ENCODE measurements around the gene GMPPA. TPM values are rescaled to one million over a fixed set of nuclear protein-coding genes. Genes with fewer than 3 reads are reported as not detected.

Gene GMPPA
- total and polyA plus RNA-seq, 9 of the 15 experiments (the other 6 are each of a cell fraction or from before 2014, with no cell fraction given) = 7.0 to 101 (median 66.7) TPM

DNA sequence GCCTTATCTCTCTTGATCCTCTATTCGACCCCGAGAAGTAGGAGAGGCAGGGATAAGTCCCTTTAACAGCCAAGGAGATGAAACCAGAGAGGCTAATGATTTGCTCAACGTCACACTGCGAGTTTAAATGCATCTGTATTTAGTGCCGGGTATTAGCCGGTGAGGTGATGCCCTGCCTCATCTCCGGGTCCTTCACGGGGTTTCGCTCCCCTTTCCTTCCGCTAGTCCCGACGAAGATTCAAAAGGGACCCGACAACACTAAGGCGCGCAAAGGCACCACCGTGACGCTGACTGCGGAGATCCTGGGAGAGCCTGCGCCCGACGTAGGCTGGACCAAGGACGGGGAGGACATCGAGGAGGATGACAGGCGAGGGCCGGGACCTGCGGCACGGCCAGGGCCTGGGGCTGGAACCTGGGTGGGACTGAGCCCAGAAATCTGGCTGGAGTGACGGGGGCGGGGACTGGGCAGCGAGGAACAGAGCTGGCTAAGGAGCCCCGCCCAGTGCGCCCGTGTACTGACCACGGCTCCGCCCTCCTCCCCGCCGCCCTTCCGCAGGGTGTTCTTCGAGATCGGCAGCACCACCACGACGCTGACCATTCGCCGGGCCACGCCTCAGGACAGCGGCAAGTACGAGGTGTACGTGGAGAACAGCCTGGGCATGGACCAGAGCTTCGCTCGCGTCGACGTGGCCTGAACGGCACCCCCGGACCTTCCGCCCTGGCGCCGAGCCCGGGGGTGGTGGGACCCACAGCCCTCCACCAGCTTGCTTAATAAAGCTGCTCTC lies 1.0 kb upstream of the GMPPA start (continued):
- TF ChIP-seq, protein P1, sequence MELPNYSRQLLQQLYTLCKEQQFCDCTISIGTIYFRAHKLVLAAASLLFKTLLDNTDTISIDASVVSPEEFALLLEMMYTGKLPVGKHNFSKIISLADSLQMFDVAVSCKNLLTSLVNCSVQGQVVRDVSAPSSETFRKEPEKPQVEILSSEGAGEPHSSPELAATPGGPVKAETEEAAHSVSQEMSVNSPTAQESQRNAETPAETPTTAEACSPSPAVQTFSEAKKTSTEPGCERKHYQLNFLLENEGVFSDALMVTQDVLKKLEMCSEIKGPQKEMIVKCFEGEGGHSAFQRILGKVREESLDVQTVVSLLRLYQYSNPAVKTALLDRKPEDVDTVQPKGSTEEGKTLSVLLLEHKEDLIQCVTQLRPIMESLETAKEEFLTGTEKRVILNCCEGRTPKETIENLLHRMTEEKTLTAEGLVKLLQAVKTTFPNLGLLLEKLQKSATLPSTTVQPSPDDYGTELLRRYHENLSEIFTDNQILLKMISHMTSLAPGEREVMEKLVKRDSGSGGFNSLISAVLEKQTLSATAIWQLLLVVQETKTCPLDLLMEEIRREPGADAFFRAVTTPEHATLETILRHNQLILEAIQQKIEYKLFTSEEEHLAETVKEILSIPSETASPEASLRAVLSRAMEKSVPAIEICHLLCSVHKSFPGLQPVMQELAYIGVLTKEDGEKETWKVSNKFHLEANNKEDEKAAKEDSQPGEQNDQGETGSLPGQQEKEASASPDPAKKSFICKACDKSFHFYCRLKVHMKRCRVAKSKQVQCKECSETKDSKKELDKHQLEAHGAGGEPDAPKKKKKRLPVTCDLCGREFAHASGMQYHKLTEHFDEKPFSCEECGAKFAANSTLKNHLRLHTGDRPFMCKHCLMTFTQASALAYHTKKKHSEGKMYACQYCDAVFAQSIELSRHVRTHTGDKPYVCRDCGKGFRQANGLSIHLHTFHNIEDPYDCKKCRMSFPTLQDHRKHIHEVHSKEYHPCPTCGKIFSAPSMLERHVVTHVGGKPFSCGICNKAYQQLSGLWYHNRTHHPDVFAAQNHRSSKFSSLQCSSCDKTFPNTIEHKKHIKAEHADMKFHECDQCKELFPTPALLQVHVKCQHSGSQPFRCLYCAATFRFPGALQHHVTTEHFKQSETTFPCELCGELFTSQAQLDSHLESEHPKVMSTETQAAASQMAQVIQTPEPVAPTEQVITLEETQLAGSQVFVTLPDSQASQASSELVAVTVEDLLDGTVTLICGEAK (IDR thresholded peaks at IDR 0.05) = no peak
- TF ChIP-seq, protein P1 (CRISPR knock-in tag; IDR thresholded peaks at IDR 0.05) = no peak
- no peak for TF ChIP-seq RBM17 (IDR thresholded peaks at IDR 0.05; ENCODE audit: borderline replicate concordance, low read depth, low read length)
- no peak for TF ChIP-seq GATAD2A (IDR thresholded peaks at IDR 0.05)
- no peak for TF ChIP-seq ZNF561 (CRISPR knock-in tag; conservative IDR thresholded peaks at IDR 0.05)
- TF ChIP-seq SPI1 (IDR thresholded peaks at IDR 0.05; ENCODE audit: borderline replicate concordance, low read depth, low read length) = no peak
- TF ChIP-seq ZFP1 (CRISPR knock-in tag; IDR thresholded peaks at IDR 0.05) = no peak
- no peak for TF ChIP-seq ZNF184 (CRISPR knock-in tag; IDR thresholded peaks at IDR 0.05)
- TF ChIP-seq, protein P2, sequence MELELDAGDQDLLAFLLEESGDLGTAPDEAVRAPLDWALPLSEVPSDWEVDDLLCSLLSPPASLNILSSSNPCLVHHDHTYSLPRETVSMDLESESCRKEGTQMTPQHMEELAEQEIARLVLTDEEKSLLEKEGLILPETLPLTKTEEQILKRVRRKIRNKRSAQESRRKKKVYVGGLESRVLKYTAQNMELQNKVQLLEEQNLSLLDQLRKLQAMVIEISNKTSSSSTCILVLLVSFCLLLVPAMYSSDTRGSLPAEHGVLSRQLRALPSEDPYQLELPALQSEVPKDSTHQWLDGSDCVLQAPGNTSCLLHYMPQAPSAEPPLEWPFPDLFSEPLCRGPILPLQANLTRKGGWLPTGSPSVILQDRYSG (tag; conservative IDR thresholded peaks at IDR 0.05; ENCODE audit: low read depth) = no peak
- no peak for TF ChIP-seq ZNF316 (IDR thresholded peaks at IDR 0.05)
- no peak for TF ChIP-seq HNRNPH1 (optimal IDR thresholded peaks at IDR 0.05; ENCODE audit: low read depth, low read length)
- TF ChIP-seq, protein P3, sequence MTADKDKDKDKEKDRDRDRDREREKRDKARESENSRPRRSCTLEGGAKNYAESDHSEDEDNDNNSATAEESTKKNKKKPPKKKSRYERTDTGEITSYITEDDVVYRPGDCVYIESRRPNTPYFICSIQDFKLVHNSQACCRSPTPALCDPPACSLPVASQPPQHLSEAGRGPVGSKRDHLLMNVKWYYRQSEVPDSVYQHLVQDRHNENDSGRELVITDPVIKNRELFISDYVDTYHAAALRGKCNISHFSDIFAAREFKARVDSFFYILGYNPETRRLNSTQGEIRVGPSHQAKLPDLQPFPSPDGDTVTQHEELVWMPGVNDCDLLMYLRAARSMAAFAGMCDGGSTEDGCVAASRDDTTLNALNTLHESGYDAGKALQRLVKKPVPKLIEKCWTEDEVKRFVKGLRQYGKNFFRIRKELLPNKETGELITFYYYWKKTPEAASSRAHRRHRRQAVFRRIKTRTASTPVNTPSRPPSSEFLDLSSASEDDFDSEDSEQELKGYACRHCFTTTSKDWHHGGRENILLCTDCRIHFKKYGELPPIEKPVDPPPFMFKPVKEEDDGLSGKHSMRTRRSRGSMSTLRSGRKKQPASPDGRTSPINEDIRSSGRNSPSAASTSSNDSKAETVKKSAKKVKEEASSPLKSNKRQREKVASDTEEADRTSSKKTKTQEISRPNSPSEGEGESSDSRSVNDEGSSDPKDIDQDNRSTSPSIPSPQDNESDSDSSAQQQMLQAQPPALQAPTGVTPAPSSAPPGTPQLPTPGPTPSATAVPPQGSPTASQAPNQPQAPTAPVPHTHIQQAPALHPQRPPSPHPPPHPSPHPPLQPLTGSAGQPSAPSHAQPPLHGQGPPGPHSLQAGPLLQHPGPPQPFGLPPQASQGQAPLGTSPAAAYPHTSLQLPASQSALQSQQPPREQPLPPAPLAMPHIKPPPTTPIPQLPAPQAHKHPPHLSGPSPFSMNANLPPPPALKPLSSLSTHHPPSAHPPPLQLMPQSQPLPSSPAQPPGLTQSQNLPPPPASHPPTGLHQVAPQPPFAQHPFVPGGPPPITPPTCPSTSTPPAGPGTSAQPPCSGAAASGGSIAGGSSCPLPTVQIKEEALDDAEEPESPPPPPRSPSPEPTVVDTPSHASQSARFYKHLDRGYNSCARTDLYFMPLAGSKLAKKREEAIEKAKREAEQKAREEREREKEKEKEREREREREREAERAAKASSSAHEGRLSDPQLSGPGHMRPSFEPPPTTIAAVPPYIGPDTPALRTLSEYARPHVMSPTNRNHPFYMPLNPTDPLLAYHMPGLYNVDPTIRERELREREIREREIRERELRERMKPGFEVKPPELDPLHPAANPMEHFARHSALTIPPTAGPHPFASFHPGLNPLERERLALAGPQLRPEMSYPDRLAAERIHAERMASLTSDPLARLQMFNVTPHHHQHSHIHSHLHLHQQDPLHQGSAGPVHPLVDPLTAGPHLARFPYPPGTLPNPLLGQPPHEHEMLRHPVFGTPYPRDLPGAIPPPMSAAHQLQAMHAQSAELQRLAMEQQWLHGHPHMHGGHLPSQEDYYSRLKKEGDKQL (CRISPR knock-in tag; IDR thresholded peaks at IDR 0.05; ENCODE audit: borderline replicate concordance) = no peak

All from K562 (cell line).